ENCODE data around the gene SAE1.

DNA sequence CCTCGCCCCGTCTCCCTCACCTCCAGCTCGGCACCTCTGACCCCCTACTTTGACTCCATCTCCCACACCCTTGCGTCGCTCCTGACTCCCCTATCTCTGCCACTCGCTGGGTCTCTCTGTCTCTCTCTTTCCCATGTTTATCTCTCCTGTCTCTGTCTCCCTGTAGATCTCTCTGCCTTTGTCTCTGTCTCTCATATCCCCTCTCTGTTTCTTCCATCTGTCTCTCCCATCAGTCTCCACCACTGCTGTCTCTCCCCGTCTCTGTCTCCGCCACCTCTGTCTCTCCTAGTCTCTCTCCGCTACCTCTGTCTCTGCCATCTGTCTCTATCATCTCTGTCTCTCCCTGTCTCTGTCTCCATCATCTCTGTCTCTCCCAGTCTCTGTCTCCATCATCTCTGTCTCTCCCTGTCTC lies 112.7 kb downstream of the SAE1 start:
- TF ChIP-seq POLR2AphosphoS5 (IDR thresholded peaks at IDR 0.05; ENCODE audit: borderline replicate concordance, low read depth, low read length) (no peak), EZH2 (IDR thresholded peaks at IDR 0.05) (no peak)
